Activated CD8-positive, alpha-beta memory T cell treated with anti-CD3 and anti-CD28 coated beads for 48 hours (primary cell): ENCODE data around the gene CASP4.

Source experiments
- DNase-seq, 3 experiments: peaks; one replicate each; pipeline ENCODE4 v3.0.0-alpha.2; 2020; ENCODE audit warnings: low read depth in 2 of 3, low spot score in 2 of 3

The CASP4 gene

GRCh38 chr11:104893876-104894275 is 74.5 kb downstream of the CASP4 start:
- DNase-seq, result no peak
